Gastroesophageal sphincter (tissue), 4 donors: ENCODE measurements around the gene CTTNBP2. TPM values are rescaled to one million over a fixed set of nuclear protein-coding genes. Genes with fewer than 3 reads are reported as not detected.
A peak's percentile ranks its signal among the peaks of the same experiment; 100 is the strongest.

Experiments used
- ATAC-seq: fragments of 150-250 bp; one replicate; pipeline ENCODE4 v1.9.1; 2016; ENCODE audit warnings: mild to moderate bottlenecking, moderate library complexity
- H3K27ac ChIP-seq, 4 donors: fragments of 200-600 bp; sonication (generic) in 3 of 4; 1 replicate in 3 of 4; 2 replicates in 1 of 4; pipeline ENCODE4 v1.5.1; 2016 to 2019
- H3K27me3 ChIP-seq: fragments of 200-600 bp; sonication (generic); one replicate; pipeline ENCODE4 v1.5.1; 2019
- H3K36me3 ChIP-seq, 2 donors: fragments of 200-600 bp; sonication (generic); one replicate each; pipeline ENCODE4 v1.5.1; 2019; ENCODE audit warnings: control low read depth in 1 of 2
- H3K4me1 ChIP-seq, 3 donors: fragments of 200-600 bp; sonication (generic); 1 replicate in 2 of 3; 2 replicates in 1 of 3; pipeline ENCODE4 v1.5.1; 2016 to 2019; ENCODE audit warnings: control low read depth in 2 of 3
- H3K4me3 ChIP-seq, 2 donors: fragments of 200-600 bp; sonication (generic); one replicate each; pipeline ENCODE4 v1.5.1; 2019; ENCODE audit warnings: mild to moderate bottlenecking in 1 of 2, moderate library complexity in 1 of 2
- H3K9me3 ChIP-seq, 3 donors: fragments of 200-600 bp; sonication (generic); one replicate each; pipeline ENCODE4 v1.5.1; 2017 to 2019; ENCODE audit warnings: control low read depth in 2 of 3
- EP300 ChIP-seq: sonication (generic); formaldehyde crosslinking; IDR thresholded peaks from one replicate; pipeline ENCODE4 v1.6.1; 2017; ENCODE audit warnings: antibody characterized with exemption, mild to moderate bottlenecking
- POLR2A ChIP-seq, 2 donors: fragments of 450-650 bp; IDR thresholded peaks; one replicate each; pipeline ENCODE4 v1.6.1; 2017; ENCODE audit warnings: antibody characterized with exemption in 2 of 2, mild to moderate bottlenecking in 2 of 2, moderate library complexity in 1 of 2
- POLR2AphosphoS5 ChIP-seq: sonication (generic); formaldehyde crosslinking; IDR thresholded peaks from one replicate; pipeline ENCODE4 v1.6.1; 2017; ENCODE audit warnings: antibody characterized with exemption
- WGBS, 2 donors: methylation state at CpG; one replicate each; pipeline ENCODE4 v1.1.5; 2018; ENCODE audit warnings: low coverage in 1 of 2; 5-methylcytosine and 5-hydroxymethylcytosine counted together
- total RNA-seq, 4 donors: library from RNA; depleted of rRNA; stranded (reverse); fragments of >200 nt; gene quantifications; one replicate each; pipeline ENCODE4 v1.1.0, GENCODE V29; 2016
- TF ChIP-seq, protein P1 (sequence below), 4 experiments: fragments of 200-600 bp in 2 of 4; fragments of 450-650 bp in 2 of 4; sonication (generic) in 1 of 4; IDR thresholded peaks; one replicate each; pipeline ENCODE4 v1.5.1; 2017 to 2019; ENCODE audit warnings: antibody characterized with exemption in 4 of 4, mild to moderate bottlenecking in 2 of 4, moderate library complexity in 2 of 4

The CTTNBP2 gene
- total RNA-seq, 4 donors from 2014 or later: 6.1 to 17.4 (median 13.8) TPM

DNA sequence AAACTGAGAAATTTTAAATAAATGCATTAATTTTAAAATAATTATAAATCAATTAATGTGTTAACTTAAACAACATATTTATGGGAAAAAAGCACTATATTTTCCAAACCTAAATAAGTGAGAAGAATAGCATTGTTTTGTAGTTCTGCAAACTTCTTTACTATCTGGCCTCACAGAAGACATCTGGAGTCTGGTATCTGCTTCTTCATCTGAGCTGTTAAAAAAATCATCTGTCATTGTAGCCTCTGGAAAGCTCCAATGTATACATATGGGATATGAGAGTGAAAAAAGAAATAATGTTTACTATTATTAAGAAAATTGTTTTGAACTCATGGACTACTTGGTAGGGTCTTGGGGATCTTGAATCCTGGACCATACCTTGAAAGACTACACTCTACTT is 32.2 kb downstream of the CTTNBP2 start:
- no peak for ATAC-seq
- Histone ChIP-seq H3K9me3 (no peaks in the 10 kb centered on the region), H3K27me3 (no peaks in the 10 kb centered on the region), H3K4me1 (no peaks in the 10 kb centered on the region), H3K4me3 (no peak overlapping the region), H3K36me3 (peaks cover 0 to 11% of the 10 kb centered on the region in 2 donors), H3K27ac (no peak overlapping the region)
- TF ChIP-seq POLR2AphosphoS5 (no peak), POLR2A (IDR thresholded peaks at IDR 0.05) (no peak), EP300 (no peak)
- TF ChIP-seq, protein P1, sequence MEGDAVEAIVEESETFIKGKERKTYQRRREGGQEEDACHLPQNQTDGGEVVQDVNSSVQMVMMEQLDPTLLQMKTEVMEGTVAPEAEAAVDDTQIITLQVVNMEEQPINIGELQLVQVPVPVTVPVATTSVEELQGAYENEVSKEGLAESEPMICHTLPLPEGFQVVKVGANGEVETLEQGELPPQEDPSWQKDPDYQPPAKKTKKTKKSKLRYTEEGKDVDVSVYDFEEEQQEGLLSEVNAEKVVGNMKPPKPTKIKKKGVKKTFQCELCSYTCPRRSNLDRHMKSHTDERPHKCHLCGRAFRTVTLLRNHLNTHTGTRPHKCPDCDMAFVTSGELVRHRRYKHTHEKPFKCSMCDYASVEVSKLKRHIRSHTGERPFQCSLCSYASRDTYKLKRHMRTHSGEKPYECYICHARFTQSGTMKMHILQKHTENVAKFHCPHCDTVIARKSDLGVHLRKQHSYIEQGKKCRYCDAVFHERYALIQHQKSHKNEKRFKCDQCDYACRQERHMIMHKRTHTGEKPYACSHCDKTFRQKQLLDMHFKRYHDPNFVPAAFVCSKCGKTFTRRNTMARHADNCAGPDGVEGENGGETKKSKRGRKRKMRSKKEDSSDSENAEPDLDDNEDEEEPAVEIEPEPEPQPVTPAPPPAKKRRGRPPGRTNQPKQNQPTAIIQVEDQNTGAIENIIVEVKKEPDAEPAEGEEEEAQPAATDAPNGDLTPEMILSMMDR (IDR thresholded peaks at IDR 0.05): no peak

DNA sequence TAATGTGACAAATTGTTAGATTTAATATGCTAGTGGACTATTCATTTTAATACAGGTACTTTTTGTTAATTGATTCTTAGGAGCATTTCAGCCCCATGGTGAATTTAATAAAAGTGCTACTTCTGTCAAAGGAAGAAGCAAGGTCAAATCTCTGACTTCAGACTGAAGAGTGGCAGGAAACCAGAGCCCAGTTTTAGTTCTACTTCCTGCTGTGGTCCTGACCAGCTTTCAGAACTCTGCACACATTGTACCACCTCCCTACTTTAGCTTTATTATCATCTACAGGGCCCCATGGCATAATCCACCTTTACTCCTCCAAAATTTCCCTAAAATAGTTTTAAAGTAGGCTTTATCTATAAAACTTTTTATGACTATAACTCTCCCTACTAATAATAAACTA is 33.7 kb downstream of the CTTNBP2 start:
- Histone ChIP-seq H3K4me3 (no peak overlapping the region), H3K27ac (no peak overlapping the region), H3K9me3 (no peaks in the 10 kb centered on the region), H3K4me1 (peaks cover 0 to 6% (median 0%) of the 10 kb centered on the region in 3 donors), H3K36me3 (peaks cover 0 to 6% of the 10 kb centered on the region in 2 donors), H3K27me3 (no peaks in the 10 kb centered on the region)
- ATAC-seq: no peak
- TF ChIP-seq EP300 (no peak), POLR2A (IDR thresholded peaks at IDR 0.05) (no peak)

DNA sequence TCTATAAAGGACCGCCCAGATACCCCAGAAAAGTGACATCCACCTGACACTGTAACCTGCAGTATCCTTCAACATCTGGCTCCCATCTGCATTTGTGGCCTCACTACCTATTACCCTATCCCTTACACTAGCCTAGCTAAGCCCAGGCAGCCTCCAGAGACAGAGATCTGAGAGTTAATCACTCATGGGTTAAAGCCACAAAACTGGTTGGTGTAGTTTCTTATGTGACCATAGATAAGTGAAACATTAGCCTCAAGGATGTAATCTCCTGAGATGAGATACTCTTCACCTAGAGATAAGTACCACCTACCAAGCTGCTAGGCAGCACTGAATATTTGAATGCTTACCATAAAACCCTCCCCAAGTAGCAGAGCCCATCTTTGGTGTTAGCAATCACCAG is 35.4 kb downstream of the CTTNBP2 start:
- TF ChIP-seq POLR2A (IDR thresholded peaks at IDR 0.05) (no peak), POLR2AphosphoS5 (no peak), EP300 (no peak)
- TF ChIP-seq, protein P1 (IDR thresholded peaks at IDR 0.05): no peak
- no peak for ATAC-seq
- Histone ChIP-seq H3K27ac (no peak overlapping the region), H3K27me3 (no peaks in the 10 kb centered on the region), H3K4me3 (no peak overlapping the region), H3K36me3 (no peaks in the 10 kb centered on the region), H3K4me1 (peaks cover 0 to 6% (median 0%) of the 10 kb centered on the region in 3 donors), H3K9me3 (no peaks in the 10 kb centered on the region)
- WGBS, 2 donors: 100% methylated on average over 1 of the region's 1 CpG

DNA sequence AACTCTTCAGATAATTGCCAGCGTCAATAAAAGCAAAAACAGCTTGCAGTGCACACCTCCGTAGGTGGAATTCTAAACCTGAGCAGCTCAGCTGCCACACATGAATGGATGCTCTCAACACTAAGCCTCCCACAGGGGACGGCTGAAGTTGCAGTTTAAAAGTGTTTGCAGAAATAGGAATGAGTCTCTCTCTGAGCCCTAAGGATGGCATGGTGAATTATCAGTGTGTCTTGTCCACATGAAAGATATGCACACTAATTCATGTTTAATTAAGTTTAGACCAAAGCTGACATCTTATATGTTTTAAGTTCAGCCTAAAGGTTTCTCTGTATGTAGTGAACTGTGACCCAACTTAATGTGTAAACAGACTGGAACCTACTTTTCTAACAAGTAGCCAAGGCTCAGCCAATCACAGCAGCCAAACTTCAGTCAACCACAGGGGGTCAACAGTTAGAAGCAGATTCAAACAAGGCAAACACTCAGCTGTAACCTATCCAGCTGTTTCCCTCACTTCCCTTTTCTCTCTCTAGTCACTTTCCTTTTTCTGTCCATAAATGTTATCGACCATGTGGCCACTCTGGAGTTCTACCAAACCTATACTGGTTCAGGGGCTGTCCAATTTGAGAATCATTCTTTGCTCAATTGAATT is 38.1 kb downstream of the CTTNBP2 start:
- Histone ChIP-seq H3K27me3 (no peaks in the 10 kb centered on the region), H3K9me3 (no peaks in the 10 kb centered on the region), H3K36me3 (no peaks in the 10 kb centered on the region), H3K4me3 (no peak overlapping the region), H3K27ac (no peak overlapping the region), H3K4me1 (peaks cover 0 to 25% (median 0%) of the 10 kb centered on the region in 3 donors)
- no peak for ATAC-seq
- WGBS, 2 donors: 71 to 76% methylated on average over 1 to 4 of the region's 4 CpGs
- TF ChIP-seq POLR2AphosphoS5 (no peak), EP300 (no peak), POLR2A (IDR thresholded peaks at IDR 0.05) (no peak)
- TF ChIP-seq, protein P1 (IDR thresholded peaks at IDR 0.05): no peak

DNA sequence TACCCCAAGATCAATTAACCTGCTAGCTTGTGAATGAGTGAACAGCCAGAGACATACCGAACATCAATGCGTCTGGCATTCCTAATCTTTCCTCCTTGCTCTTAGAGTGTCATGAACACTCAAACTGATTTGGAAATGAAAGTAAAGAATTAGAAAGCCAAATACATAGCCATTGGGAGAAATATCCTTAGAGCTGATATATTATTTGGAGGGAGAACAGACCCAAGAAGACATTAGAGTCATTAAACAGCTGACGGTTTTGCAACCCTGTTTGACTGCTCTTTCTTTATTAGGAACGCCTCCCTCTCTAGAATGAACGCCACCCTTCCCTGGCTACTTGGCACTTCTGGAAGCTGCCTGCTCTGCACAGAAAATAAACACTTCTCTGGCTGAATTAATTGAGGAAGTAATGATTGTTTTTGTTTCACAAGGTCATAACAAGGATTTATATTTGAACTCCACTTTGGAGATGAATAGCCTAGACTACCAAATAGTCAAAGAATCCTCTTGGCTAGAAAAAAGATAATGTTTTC is 42.8 kb downstream of the CTTNBP2 start:
- peak overlapping the region; percentile 9 to 44 (median 12) for H3K27ac ChIP-seq
- H3K4me3 ChIP-seq: peak overlapping the region in 1 of 2 donors; percentile 0
- ATAC-seq: peak; percentile 67

More for the DNA sequence above, 42.8 kb downstream of the CTTNBP2 start:
- Histone ChIP-seq H3K27me3 (no peaks in the 10 kb centered on the region), H3K9me3 (no peaks in the 10 kb centered on the region), H3K36me3 (no peaks in the 10 kb centered on the region), H3K4me1 (peaks cover 4 to 58% (median 13%) of the 10 kb centered on the region in 3 donors)
- TF ChIP-seq POLR2AphosphoS5 (no peak), POLR2A (IDR thresholded peaks at IDR 0.05) (no peak), EP300 (no peak)
- TF ChIP-seq, protein P1 (IDR thresholded peaks at IDR 0.05): no peak
- 24 to 34% methylated on average over 5 of the region's 5 CpGs for WGBS, 2 donors
